Stimulated activated CD4-positive, alpha-beta T cell treated with anti-CD3 and anti-CD28 coated beads, Interleukin-2, amount 100 ng/mL, for 48 hours (primary cell): Measurements from ENCODE around the gene PRDM8.
"Not testable (repeated sequence)": the region's sequence is repeated elsewhere in the genome, so short reads cannot be mapped to it uniquely, and the experiment has no call there.

Experiments
- DNase-seq, 2 donors: peaks; one replicate each; pipeline ENCODE4 v3.0.0-alpha.2; 2020

Gene PRDM8

GRCh38 chr4:80196922-80197573, at the start of gene PRDM8:
Gene PRDM8, plus strand, starts transcription at chr4:80197503. Its CDS starts 2,578 bp downstream, at chr4:80200081.
- no peak for DNase-seq

GRCh38 chr4:80150387-80151180, 46.7 kb upstream of the PRDM8 start:
- DNase-seq: no peak

GRCh38 chr4:80151981-80152380, 45.3 kb upstream of the PRDM8 start:
- no peak for DNase-seq

- no peak for DNase-seq
These were observed 43.3 kb upstream of the PRDM8 start for GRCh38 chr4:80153874-80154544.

GRCh38 chr4:80154545-80154933, 42.8 kb upstream of the PRDM8 start:
- no peak for DNase-seq

GRCh38 chr4:80155316-80155982, 41.9 kb upstream of the PRDM8 start:
- no peak for DNase-seq

- no peak for DNase-seq
These were observed 40.9 kb upstream of the PRDM8 start for GRCh38 chr4:80156410-80156809.

GRCh38 chr4:80161413-80162058, 35.8 kb upstream of the PRDM8 start:
- DNase-seq: no peak

- DNase-seq: no peak
These were observed 34.9 kb upstream of the PRDM8 start for GRCh38 chr4:80162418-80162817.

- no peak for DNase-seq
These were observed 31.4 kb upstream of the PRDM8 start for GRCh38 chr4:80165855-80166254.

- no peak for DNase-seq
These were observed 26.1 kb upstream of the PRDM8 start for GRCh38 chr4:80171251-80171650.

GRCh38 chr4:80171656-80172055, 25.6 kb upstream of the PRDM8 start:
- DNase-seq: no peak

GRCh38 chr4:80172203-80172602, 25.1 kb upstream of the PRDM8 start:
- DNase-seq: no peak

- no peak for DNase-seq
These were observed 23.9 kb upstream of the PRDM8 start for GRCh38 chr4:80173401-80173800.

- no peak for DNase-seq
These were observed 23.5 kb upstream of the PRDM8 start for GRCh38 chr4:80173841-80174240.

- DNase-seq: not testable (repeated sequence)
These were observed 19.5 kb upstream of the PRDM8 start for GRCh38 chr4:80177793-80178192.

GRCh38 chr4:80178964-80179363, 18.3 kb upstream of the PRDM8 start:
- DNase-seq: no peak

- DNase-seq: no peak
These were observed 17.6 kb upstream of the PRDM8 start for GRCh38 chr4:80179637-80180161.

- DNase-seq: no peak
These were observed 16.6 kb upstream of the PRDM8 start for GRCh38 chr4:80180743-80181142.

GRCh38 chr4:80182237-80182866, 15.0 kb upstream of the PRDM8 start:
- no peak for DNase-seq

- DNase-seq: no peak
These were observed 13.9 kb upstream of the PRDM8 start for GRCh38 chr4:80183250-80184052.
